ENCODE data around the gene CDHR3.

Gene CDHR3

GRCh38 chr7:106048706-106049020 is 85.6 kb downstream of the CDHR3 start:
- no peak for DNase-seq (ENCODE audit: low spot score)
- FAIRE-seq: no peak

- FAIRE-seq (no peak), DNase-seq (ENCODE audit: low spot score) (no peak)
Measured at GRCh38 chr7:106049139-106049752, 86.2 kb downstream of the CDHR3 start.

- DNase-seq (ENCODE audit: low spot score): no peak
- FAIRE-seq: no peak
Measured at GRCh38 chr7:106050002-106050745, 87.1 kb downstream of the CDHR3 start.

DNA sequence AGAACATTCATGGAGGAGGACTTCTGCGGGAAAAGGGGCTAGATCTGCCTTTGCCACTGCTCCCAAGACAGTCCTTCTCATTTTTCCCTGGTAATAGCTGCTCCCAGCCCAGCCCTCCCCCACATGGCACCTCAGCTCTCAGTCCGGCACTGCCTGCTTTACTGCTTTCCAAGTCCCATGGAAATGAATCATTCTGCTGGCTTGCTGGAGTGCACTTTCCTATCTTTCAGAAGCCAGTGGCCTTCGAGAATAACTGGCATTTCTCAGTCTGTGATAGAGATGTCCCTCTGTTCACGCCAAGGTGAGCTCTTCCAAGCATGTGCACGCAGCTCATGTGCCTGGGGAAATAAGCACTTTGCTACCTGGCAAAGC is 87.7 kb downstream of the CDHR3 start:
- no peak for DNase-seq (ENCODE audit: low spot score)
- FAIRE-seq: no peak

DNA sequence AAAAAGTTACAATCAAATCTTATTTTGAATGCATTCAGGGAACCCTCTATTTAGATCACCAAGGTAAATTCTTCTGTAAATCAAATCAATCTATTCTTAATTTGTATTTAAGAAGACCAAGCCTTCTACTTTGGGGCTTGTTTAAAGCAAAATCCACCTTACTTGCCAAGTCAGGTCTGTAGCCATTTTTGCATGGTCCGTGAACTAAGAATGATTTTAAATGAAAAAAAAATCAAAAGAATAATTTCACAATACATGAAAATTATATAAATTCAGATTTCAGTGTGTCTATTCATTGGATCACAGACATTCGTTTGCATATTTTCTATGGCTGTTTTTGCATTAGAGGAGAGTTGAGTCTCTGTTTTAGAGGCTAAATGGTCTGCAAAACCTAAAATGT is 89.6 kb downstream of the CDHR3 start:
- FAIRE-seq (no peak), DNase-seq (ENCODE audit: low spot score) (no peak)

DNA sequence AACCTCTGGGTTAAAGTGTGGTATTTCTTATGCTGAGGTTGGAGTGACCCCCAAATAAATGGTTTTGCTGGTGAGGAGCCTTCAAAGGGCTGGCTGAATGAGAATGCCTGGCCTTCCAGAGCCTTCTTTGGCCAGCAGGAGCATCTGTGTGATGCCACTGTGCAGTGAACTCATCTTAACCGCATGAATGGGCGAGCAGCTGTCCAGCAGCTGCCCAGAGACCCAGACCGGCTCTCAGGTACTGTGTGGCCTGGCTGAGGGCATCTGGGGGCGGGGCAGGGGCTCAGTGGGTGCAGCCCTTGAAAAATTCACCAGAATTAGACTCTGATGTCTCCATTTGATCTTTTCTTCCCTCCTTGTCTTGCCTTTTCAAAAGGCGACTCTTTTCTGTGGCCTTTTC is 90.0 kb downstream of the CDHR3 start:
- FAIRE-seq (no peak), DNase-seq (ENCODE audit: low spot score) (no peak)

DNA sequence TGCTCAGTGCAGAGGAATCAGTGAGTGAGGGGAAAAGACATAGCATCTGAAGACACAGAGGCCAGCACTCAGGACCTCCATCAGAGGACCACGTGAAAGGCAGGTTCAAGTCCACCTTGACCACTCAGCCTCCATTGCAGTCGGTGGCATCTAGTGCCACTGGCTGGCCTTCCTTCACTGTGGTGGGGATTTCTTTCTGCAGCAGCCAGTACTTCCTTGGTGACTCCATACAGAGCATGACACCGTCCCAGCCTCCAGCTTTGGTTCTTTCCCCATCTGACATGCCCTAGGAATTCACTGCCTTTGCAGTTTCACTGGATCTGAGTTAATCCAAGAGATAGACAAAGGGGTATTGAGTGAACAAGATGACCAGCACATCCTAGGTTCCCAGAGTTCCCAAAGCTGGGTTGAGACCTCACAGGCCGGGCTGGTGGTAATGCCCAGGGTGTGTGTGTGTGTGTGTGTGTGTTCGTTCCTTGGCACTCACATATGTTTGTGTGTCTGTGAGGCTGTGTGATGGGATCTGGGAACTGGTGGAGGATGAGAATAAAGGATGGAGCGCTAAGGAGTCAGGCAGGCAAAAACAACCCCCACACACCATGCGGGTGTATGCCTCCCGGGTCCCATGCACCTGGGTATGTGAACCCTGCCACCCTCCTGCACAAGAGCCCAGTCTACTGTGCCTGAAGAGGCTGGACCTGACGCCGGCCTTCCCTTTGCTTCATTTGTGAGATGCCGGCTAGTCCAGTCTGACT is 91.3 kb downstream of the CDHR3 start:
- DNase-seq (ENCODE audit: low spot score): no peak
- FAIRE-seq: no peak

DNA sequence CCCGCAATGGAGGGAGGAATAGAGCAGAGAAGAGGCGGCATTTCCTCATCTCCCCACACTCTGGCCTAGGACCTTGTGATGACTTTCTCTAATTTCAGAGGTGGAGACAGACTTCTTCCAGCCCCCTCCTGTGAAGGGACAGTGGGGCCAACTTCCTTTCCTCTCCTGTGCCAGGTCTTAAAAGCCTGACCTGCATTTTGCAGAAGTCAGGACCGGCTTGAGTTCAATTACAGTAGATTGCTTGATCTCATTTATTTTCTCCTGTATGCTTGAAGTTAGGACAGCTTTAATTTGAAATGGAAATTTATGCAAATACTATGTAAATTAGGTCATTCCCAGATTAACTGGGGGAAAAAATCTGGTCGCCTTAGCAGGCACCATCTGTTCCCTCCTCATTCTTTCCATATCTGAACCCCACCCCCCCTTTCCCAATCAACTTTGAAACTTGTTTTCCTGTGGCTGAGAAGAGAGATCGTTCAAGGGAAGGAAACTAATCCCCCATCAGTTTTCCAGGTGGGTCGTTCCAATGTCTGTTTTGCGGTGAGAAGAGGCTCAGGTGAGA is 92.0 kb downstream of the CDHR3 start:
- FAIRE-seq (no peak), DNase-seq (ENCODE audit: low spot score) (no peak)

DNA sequence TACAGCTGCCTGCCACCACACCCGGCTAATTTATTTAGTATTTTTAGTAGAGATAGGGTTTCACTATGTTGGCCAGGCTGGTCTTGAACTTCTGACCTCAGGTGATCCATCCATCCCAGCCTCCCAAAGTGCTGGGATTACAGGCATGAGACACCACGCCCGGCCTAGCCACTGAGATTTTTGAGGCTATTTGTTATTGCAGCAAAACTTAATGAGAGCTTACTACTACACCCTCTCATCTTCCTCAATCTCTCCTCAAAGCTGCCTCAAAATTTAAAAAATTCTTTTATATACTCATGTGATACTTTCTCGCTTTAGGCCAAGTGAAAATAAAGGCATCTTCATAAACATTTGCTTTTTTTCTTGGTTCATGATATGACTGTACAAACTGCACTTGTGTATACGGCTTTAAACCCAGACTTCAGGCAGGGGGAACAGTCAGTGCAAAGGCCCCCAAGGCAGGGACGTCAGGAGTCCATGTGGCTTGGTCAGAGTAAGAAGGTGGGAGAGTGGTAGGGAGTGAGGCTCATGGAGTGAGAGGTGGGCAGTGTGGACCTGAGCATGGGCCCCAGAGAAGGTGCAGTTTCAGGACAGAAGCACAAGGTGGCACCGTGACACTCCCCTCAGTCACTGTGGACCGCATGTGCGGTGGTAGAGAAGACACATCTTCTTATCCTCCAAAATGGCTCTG is 93.6 kb downstream of the CDHR3 start:
- DNase-seq (ENCODE audit: low spot score) (peak; percentile 30), FAIRE-seq (no peak)

DNA sequence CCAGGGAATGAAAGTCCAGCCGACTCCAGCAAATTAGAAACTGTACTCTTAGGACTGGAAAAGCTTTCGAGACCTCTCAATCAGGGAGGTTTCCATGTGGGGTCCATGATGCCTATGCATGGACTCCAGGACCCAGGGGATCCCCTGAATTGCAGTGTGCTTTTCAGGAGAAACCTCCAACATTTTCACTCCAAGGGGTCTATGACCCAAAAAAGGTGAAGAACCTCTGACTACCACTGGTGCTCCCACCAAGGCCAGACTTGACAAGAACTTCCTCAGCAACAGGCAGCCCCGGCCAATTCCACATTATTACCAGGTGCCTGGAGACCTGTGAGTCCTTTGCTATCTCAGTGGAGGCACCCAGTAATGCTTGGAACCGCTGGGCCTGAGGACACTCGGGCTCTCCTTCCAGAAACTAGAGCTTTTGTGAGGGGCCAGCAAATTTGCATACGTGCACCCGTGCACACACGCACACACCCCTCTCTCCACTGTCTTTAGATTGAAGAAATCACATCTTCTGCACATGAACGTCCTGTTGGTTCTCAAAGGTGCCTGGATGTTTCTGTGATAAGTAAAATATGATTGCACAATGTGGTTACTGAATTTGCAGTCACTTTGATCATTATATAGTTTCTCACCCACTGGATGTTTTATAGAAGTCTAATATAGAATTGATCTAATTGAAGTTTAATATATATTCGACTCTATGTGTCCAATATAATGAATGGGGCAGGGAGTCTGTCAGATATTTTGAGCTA is 94.3 kb downstream of the CDHR3 start:
- FAIRE-seq (no peak), DNase-seq (ENCODE audit: low spot score) (no peak)

GRCh38 chr7:106057962-106058927 is 95.2 kb downstream of the CDHR3 start:
- no peak for DNase-seq (ENCODE audit: low spot score)
- no peak for FAIRE-seq

GRCh38 chr7:106058928-106059324 is 95.9 kb downstream of the CDHR3 start:
- FAIRE-seq: no peak
- DNase-seq (ENCODE audit: low spot score): no peak

DNA sequence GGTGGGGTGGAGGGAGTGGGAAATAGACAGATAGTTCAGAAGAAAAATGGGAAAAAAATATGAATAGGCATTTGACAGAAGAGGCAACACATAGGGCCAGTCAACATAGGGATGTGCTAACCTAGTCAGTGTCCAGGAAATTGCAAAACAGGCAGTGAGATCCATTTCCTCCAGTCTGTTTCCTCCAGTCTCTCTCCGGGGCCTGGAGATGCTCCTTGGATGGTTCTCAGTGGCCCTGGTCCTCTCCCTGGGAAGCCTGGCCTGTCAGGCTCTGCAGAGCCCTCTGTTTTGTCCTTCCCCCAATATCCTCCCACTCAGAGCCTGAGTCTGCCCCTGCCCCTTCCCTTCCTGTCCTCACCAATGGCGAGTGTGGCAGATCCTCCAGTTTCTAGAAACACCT is 96.5 kb downstream of the CDHR3 start:
- DNase-seq (ENCODE audit: low spot score) (no peak), FAIRE-seq (no peak)

DNA sequence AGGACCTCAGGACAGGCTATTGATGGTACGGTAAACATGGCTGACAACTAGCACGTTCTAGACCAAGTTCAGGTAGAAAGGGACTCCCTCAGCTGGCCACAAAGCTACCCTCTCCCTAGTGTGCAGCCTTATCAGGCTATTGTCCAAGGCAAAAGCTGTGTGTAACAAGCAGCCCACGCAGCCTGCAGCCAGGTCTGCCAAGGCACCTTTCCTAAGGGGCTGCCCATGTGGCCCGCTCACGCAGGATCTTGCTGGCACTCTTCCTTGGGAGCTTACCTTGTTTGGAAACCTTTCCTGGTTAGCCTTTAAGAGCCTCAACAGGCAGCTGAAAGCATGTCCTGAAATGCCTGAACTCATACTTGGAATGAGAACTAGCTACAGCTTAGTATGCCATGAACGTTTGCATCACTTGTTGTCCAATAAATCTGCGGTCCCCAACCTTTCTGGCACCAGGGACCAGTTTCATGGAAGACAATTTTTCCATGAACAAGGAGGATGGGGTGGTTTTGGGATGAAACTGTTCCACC is 97.4 kb downstream of the CDHR3 start:
- FAIRE-seq: no peak
- DNase-seq (ENCODE audit: low spot score): no peak

GRCh38 chr7:106061301-106061979 is 98.4 kb downstream of the CDHR3 start:
- DNase-seq (ENCODE audit: low spot score) (no peak), FAIRE-seq (no peak)

DNA sequence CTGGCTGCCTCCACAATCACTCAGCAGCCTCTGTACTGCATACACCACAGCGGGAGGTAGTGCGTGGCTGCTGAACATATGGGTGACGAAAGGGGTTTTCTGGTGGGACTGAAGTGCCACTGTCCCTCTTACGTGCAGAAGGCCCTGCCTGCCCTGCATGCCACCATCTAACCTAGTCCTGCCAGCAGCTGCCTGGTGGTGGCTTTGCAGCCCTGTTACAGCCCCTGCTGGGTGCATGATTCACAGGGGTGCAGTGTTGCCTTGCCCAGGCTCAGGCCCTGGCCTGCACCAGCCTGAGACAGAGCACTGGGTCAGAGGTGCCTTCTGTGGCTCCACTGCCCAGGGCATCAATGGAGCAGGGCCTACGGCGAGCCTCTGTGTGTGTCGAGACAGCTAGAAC is 98.9 kb downstream of the CDHR3 start:
- FAIRE-seq: no peak
- no peak for DNase-seq (ENCODE audit: low spot score)

GRCh38 chr7:106062521-106062931 is 99.5 kb downstream of the CDHR3 start:
- no peak for DNase-seq (ENCODE audit: low spot score)
- no peak for FAIRE-seq

- DNase-seq (ENCODE audit: low spot score): no peak
- FAIRE-seq: no peak
Measured at GRCh38 chr7:106063024-106063423, 100.0 kb downstream of the CDHR3 start.

DNA sequence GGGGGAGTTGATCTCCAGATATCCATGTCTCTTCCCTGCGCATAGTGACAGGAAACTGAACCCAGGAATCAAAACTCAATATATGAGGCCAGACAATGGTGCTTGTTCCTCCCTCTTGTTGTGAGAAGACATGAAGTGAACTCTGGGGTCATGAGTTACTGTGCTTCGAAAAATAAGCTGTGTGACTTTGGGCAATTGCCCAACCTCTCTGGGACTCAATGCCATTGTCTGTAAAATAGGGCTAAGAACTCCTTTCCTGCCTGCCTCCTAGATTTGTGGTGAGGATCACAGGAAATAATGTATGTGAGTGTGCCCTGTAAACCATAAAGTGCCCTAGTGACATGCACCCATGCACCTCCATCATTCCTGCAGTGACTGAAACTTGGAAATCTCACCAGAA is 100.6 kb downstream of the CDHR3 start:
- no peak for DNase-seq (ENCODE audit: low spot score)
- no peak for FAIRE-seq
